ENCODE measurements around the gene AP1AR.
"Not testable (repeated sequence)": the region's sequence is repeated elsewhere in the genome, so short reads cannot be mapped to it uniquely, and the experiment has no call there.

The AP1AR gene, protein sequence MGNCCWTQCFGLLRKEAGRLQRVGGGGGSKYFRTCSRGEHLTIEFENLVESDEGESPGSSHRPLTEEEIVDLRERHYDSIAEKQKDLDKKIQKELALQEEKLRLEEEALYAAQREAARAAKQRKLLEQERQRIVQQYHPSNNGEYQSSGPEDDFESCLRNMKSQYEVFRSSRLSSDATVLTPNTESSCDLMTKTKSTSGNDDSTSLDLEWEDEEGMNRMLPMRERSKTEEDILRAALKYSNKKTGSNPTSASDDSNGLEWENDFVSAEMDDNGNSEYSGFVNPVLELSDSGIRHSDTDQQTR

GRCh38 chr4:112231779-112232713 is at the start of gene AP1AR:
TSS of gene AP1AR (plus strand) at chr4:112231787. CDS start at chr4:112232092, 305 bp downstream.
- peak; percentile 55 for DNase-seq (ENCODE audit: low read depth, low spot score)

GRCh38 chr4:112182604-112183003 is 49.0 kb upstream of the AP1AR start:
- no peak for DNase-seq (ENCODE audit: low read depth, low spot score)

GRCh38 chr4:112183252-112183651 is 48.3 kb upstream of the AP1AR start:
- no peak for DNase-seq (ENCODE audit: low read depth, low spot score)

DNA sequence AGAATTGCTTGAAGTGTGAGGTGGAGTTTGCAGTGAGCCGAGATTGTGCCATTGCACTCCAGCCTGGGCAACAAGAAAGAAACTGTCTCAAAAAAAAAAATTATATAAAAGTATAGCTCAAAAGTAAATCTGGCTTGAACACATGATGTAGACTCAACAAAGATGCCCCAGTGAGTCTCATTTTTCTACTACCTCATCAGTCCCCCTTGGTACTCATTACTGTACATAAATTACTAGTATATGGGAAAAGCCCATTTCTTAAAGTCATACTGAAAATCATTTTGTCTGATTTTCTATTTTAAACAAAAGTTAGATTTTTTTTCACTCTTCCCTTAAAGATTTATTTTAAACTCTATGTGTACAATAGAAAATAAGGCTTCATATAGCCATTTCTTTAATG is 47.1 kb upstream of the AP1AR start:
- DNase-seq (ENCODE audit: low read depth, low spot score), result no peak

DNA sequence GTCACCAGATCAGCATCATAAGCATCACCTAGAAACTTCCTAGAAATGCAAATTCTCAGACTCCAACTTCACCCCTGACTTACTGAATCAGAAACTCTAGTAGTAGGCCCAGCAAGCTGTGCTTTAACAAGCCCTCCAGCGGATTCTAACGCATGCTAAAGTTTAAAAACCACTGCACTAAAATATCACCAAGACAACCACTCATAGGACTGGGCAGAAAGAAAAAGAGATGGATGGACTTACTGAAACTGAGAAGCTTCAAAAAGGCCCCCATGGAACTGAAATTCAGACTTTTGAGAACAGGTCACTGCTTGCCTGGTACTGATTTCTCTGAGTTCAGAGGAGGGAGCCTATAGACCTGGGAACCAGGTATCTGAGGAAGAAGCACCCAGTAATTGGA is 46.3 kb upstream of the AP1AR start:
- no peak for DNase-seq (ENCODE audit: low read depth, low spot score)

- no peak for DNase-seq (ENCODE audit: low read depth, low spot score)
Measured at GRCh38 chr4:112185740-112186670, 45.6 kb upstream of the AP1AR start.

DNA sequence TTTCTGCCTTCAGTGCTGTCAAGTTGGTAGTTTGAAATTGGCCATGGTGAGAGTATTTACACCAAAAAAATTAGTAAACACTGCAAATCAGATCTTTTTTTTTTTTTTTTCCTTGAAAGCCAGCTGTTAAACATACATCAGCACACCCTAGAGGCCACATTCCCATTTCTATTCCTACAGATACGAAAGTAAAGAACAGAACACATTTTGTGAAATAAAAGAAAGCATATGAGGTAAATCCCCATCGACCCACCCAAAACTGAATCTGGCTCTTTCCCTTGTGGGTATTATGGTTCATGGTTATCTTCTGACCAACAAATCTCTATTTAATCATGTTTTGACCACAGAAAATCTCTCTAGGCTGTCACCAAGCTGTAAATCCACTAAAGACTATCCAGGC is 41.8 kb upstream of the AP1AR start:
- no peak for DNase-seq (ENCODE audit: low read depth, low spot score)

DNA sequence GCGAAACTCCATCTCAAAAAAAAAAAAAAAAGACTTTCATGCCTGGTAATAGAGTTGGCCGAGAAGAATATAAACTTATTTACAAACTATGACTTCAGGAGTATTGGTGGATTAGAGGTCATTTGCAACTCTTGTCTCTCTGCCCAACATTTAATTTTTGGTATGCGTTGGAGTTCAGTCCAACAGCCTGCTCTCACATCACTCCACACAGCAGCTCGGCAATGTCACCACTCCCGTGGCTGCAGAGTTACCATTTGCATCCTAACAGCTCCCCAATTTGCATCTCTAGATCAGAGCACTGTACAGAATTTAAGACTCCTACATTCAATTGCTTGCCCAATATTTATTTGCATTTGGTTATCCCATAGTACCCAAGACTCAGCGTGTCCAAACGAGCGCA is 40.9 kb upstream of the AP1AR start:
- DNase-seq (ENCODE audit: low read depth, low spot score), result no peak

- no peak for DNase-seq (ENCODE audit: low read depth, low spot score)
Measured at GRCh38 chr4:112196461-112196860, 35.1 kb upstream of the AP1AR start.

DNA sequence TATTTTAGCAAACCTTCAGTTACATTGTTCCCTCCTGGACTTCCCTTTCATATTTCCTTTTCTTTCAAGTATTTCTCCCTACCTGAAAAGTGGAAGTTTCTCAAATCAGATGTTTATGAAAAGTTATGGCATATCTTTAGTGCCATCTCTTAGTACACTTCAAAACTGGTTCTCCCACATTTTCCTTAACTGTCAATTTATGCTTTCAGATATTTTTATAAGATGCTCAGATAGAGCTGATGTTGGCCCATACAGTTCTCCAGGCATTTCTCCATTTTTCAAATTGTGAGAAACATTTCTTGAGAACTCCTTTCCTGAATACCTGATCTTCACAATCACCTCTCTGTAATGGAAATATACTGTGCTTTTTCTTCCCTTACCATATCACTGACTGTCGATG is 32.5 kb upstream of the AP1AR start:
- DNase-seq (ENCODE audit: low read depth, low spot score), result no peak

GRCh38 chr4:112201915-112202505 is 29.6 kb upstream of the AP1AR start:
- DNase-seq (ENCODE audit: low read depth, low spot score), result no peak

DNA sequence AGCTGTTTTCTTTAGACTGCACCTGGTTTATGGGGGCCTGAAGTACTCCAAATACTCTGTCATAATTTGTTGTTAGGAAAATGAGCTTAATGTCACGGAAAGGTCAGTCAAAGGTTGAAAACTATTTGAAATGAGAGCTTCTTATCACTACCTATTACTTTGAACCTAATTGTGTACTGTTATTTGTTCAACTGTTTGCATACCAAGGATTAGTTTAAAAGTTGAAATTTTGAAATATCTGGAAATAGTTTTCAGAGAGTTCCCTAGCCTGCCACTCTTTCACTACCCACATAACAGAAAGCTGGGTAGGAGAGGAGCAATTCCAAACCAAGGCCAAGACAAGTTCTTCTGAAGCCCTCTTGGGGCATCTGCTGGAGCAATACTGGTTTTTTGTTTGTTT is 28.0 kb upstream of the AP1AR start:
- DNase-seq (ENCODE audit: low read depth, low spot score), result no peak

DNA sequence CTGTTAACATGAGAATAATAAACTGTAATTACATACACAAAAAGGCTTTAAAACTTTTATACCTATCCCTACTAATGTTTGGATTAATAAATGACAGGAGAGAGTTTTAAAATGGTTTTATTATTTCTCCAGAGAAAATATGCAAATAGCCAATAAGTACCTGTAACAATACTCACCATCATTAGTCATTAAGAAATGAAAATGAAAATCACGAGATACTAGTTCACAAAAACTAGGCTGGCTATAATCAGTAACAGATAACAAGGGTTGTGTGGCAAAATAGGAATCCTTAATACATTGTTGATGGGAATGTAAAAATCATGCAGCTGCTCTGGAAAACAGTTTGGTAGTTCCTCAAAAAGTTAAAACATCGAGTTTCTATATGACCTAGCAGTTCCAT is 25.2 kb upstream of the AP1AR start:
- DNase-seq (ENCODE audit: low read depth, low spot score), result no peak

GRCh38 chr4:112208137-112209095 is 23.2 kb upstream of the AP1AR start:
- DNase-seq (ENCODE audit: low read depth, low spot score), result not testable (repeated sequence)

GRCh38 chr4:112210777-112211176 is 20.8 kb upstream of the AP1AR start:
- DNase-seq (ENCODE audit: low read depth, low spot score), result no peak

- DNase-seq (ENCODE audit: low read depth, low spot score), result no peak
Measured at GRCh38 chr4:112213091-112213490, 18.5 kb upstream of the AP1AR start.

GRCh38 chr4:112213856-112214255 is 17.7 kb upstream of the AP1AR start:
- DNase-seq (ENCODE audit: low read depth, low spot score), result no peak

DNA sequence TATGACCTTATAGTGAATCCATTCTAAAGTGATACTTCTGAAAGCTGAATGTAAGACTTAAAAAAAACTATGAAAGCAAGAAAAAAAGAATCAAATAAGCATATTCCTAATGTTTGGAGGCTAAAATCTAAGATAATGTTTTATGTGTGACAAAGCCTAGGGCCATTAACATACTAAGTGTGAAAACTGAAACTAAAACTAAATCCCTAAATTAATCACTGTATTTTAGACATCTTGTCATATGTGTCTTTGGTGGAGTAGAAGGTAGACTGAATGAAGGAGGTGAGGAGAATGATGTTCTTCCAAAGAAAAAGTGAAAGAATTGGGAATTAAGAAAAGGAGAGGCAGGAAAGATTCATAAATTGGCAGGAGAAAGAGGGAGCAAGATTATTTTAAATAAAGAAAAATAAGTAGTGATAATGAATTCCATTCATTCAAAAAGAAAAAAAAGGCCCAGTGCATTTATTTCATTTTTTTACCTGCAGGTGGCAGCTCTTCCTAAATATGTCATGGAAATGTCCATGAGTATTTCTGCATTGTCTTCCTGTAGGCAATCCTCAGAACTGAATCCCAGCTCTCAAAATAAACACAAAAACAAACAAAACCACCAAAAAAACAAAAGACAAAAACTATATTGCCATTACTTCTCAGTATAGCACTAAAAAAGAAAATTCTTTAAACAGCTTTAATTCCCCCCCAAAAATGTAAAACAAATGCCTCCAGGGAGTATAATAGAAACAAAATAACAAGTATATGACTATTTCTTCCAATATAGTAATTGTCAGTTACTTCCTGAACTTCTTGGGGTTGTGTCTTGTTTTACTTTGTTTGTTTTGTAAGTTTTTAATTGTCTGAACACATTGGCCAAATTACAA is 17.0 kb upstream of the AP1AR start:
- DNase-seq (ENCODE audit: low read depth, low spot score), result no peak

- DNase-seq (ENCODE audit: low read depth, low spot score), result no peak
Measured at GRCh38 chr4:112219826-112220366, 11.7 kb upstream of the AP1AR start.

Measured in activated CD4-positive, CD25-positive, alpha-beta regulatory T cell treated with anti-CD3 and anti-CD28 coated beads, Interleukin-2, amount 50 U/mL, for 16 hours (primary cell).